SK-N-MC (cell line): Measurements from ENCODE around the gene OMA1.

Source experiments
- DNase-seq: peaks from one replicate; pipeline ENCODE4 v3.0.0-alpha.2; 2011; ENCODE audit warnings: low read depth, low spot score
- H3K27ac ChIP-seq: fragments of 200-600 bp; sonication (generic); 2 replicates; pipeline ENCODE4 v1.5.1; 2016; ENCODE audit warnings: mixed run types
- H3K36me3 ChIP-seq: fragments of 200-600 bp; sonication (generic); 2 replicates; pipeline ENCODE4 v1.6.1; 2017; ENCODE audit warnings: antibody characterized with exemption, low read length, mixed read lengths; ENCODE audit not compliant: insufficient read depth
- H3K4me3 ChIP-seq: fragments of 200-600 bp; sonication (generic); 2 replicates; pipeline ENCODE4 v1.5.1; 2016
- H3K9ac ChIP-seq: fragments of 200-600 bp; sonication (generic); 2 replicates; pipeline ENCODE4 v1.8.0; 2017; ENCODE audit warnings: mixed run types, mixed read lengths; ENCODE audit not compliant: insufficient read length
- H3K9me3 ChIP-seq: fragments of 200-600 bp; sonication (generic); 2 replicates; pipeline ENCODE4 v1.6.1; 2017; ENCODE audit warnings: low read depth, mild to moderate bottlenecking, antibody characterized with exemption, low read length, moderate library complexity, mixed read lengths
- EZH2 ChIP-seq: fragments of 200-600 bp; sonication (generic); IDR thresholded peaks from one replicate; pipeline ENCODE4 v1.6.1; 2017; ENCODE audit warnings: antibody characterized with exemption
- FOXP2 ChIP-seq: optimal IDR thresholded peaks from 2 replicates; pipeline ENCODE3; 2011; ENCODE audit warnings: mild to moderate bottlenecking, moderate library complexity; ENCODE audit not compliant: insufficient read depth; ENCODE audit errors: extremely low read length, control extremely low read depth
- POLR2AphosphoS5 ChIP-seq: IDR thresholded peaks from 2 replicates; pipeline ENCODE4 v1.6.1; 2012; ENCODE audit warnings: mild to moderate bottlenecking, low read depth, low read length, borderline replicate concordance

OMA1 gene

DNA sequence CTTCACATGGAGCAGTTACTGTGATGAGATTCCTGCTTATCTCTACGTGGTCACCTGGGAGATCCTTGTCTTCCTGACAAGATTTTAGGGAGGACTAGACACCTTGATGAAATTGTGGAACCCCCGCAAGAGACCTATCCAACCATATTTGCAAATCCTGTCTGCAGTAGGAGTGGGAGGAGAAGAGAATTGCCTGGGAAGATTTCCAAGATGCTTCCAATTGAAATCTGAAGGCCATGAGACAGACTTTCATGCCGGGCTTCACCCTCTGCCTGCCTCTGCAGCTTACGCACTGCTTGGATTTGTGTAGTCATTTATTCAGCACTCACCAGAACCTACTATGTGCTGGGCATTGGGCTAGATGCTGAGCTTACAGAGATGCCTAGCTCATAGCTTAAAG lies 106.6 kb downstream of the OMA1 start:
- no peak overlapping the region for H3K9ac ChIP-seq
- no peak for TF ChIP-seq EZH2
- no peak for TF ChIP-seq FOXP2
- no peak for TF ChIP-seq POLR2AphosphoS5
- no peaks in the 10 kb centered on the region for H3K36me3 ChIP-seq
- H3K27ac ChIP-seq, result no peak overlapping the region
- no peak overlapping the region for H3K4me3 ChIP-seq
- no peaks in the 10 kb centered on the region for H3K9me3 ChIP-seq
- DNase-seq, result no peak

DNA sequence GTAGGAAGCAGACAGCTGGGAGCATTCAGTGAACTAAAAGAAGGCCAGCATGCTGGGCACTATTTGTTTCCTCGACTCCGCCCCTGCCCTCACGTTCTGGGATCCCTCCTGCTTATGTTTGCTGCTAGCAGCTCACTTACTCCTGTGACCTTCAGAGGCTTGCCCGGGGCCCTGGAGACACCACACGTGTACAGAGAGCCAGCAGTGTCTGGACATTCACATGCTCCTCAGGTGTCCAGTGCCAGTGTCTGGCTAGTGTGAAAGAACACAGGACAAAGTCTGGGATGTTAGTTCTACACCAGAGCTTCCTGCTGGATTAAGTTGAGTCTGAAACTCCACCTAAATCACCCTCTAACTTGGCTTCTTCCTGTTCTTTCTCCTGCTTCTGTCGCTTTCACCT lies 108.1 kb downstream of the OMA1 start:
- Histone ChIP-seq H3K36me3 (no peaks in the 10 kb centered on the region), H3K9me3 (no peaks in the 10 kb centered on the region), H3K27ac (no peak overlapping the region), H3K9ac (no peak overlapping the region), H3K4me3 (no peak overlapping the region)
- TF ChIP-seq POLR2AphosphoS5 (no peak), EZH2 (no peak), FOXP2 (no peak)
- no peak for DNase-seq

DNA sequence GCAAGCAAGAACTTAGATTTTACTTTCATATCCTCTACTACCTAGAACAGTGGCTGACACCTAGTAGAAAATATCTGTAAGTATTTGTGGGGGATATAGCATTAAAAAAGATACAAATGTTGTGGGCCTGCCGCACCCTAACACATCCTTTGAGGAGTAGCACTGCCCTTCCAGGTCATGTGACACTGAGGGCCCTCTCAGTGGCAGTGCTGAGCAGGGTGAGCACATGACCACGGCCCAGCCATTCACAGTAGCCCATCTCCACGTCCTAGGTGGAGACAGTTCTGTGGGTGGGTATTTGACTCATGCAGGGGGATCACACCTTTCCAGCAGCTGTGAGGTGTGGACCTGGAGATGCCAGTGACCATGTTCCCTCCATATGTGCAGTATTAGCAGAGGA lies 108.9 kb downstream of the OMA1 start:
- no peak for TF ChIP-seq EZH2
- TF ChIP-seq POLR2AphosphoS5, result no peak
- TF ChIP-seq FOXP2, result no peak
- Histone ChIP-seq H3K9ac (no peak overlapping the region), H3K27ac (no peak overlapping the region), H3K4me3 (no peak overlapping the region), H3K9me3 (no peaks in the 10 kb centered on the region), H3K36me3 (no peaks in the 10 kb centered on the region)
- DNase-seq, result no peak

DNA sequence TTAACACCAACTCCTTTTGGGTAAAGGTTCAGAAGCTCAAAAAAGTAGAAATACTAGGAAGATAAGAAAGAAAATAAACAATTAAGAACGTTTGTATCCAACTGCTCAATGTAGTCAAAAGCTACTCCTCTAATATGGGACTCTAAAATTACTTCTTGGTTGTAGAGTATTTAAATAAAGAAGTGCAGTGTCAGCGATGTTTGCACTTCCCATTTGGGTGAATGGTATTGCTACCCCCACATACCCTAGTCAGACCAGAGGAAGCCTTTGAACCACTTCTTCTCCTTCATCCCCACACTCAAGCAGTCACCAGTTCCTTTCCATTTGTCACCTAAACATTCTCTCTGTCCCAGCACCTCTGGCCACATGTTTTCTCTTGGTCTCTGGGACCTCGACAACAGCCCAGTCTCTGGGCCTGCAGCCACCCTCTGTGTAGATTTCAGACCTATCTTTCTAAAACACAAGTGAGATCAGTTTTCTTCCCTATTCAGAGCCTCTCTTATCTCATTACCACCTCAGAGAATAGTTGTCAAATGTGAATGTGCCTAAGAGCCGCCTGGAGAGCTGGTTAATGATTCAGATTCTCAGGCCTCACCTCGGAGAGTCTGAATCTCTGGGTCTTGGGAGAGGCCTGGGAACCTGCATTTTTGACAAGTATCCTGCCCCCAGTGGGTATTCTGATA lies 109.8 kb downstream of the OMA1 start:
- H3K9me3 ChIP-seq, result no peaks in the 10 kb centered on the region
- H3K27ac ChIP-seq, result no peak overlapping the region
- no peak overlapping the region for H3K4me3 ChIP-seq
- H3K36me3 ChIP-seq, result no peaks in the 10 kb centered on the region
- no peak overlapping the region for H3K9ac ChIP-seq
- TF ChIP-seq FOXP2 (no peak), EZH2 (no peak), POLR2AphosphoS5 (no peak)
- DNase-seq, result no peak

DNA sequence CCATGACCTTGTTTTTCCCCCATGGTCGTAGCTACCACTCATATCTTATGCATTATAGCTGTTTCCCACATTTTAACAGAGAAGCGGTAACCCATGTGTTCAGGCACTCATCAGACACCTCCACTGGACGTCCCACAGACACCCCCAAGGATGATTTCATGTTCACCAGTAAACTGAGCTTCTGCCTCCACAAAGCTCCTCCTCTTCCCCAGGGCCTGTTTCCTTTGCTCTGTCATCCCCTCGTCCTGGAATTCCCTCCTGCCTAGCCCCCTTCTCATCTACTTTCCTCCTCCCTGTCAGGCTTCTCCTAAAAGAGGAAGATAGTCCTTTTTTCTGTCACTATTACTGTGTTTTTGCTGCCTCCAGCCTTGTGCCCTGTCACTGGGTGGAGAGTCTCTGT lies 111.2 kb downstream of the OMA1 start:
- H3K4me3 ChIP-seq, result no peak overlapping the region
- H3K9me3 ChIP-seq, result no peaks in the 10 kb centered on the region
- H3K27ac ChIP-seq, result no peak overlapping the region
- H3K9ac ChIP-seq, result no peak overlapping the region
- no peaks in the 10 kb centered on the region for H3K36me3 ChIP-seq
- TF ChIP-seq EZH2 (no peak), POLR2AphosphoS5 (no peak), FOXP2 (no peak)
- DNase-seq, result no peak

DNA sequence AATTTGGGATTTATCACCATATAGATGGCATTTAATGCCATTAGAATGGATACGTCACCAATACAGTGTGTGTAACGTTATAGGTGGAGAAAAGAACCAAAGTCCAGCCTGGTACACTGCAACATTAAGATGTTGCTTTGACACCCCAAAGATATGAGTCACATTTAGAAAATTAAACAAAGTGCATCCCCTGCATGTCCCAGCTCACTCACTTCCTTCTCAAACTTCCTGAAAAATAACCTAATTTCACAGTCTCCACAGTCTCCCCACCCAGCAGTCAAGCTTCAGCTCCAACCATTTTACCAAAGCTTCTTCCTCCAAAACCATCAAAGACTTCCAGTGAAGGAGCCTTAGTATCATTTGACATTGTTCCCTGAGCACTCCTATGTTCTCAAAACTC lies 111.9 kb downstream of the OMA1 start:
- no peak for DNase-seq
- Histone ChIP-seq H3K27ac (no peak overlapping the region), H3K4me3 (no peak overlapping the region), H3K36me3 (no peaks in the 10 kb centered on the region), H3K9ac (no peak overlapping the region), H3K9me3 (no peaks in the 10 kb centered on the region)
- TF ChIP-seq FOXP2, result no peak
- no peak for TF ChIP-seq EZH2
- TF ChIP-seq POLR2AphosphoS5, result no peak

DNA sequence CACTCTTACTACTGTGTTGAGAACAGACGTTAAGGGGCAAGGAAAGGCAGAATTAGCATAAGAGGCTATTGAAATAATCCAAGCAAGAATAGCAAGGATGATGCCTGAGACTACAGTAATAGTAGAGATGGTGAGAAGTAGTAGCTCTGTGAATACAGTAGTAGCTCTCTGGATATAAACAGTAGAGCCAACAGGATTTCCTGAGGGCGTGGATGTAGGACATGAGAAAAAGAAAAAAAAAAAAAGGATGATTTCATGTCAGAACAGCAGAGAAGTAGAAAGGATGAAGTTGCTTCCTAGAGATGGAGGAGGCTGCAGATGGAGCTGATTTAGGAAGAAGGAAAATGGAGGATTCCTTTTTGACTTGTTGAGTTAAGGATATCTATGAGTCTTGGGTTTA lies 112.3 kb downstream of the OMA1 start:
- TF ChIP-seq POLR2AphosphoS5, result no peak
- TF ChIP-seq EZH2, result no peak
- no peak for TF ChIP-seq FOXP2
- H3K36me3 ChIP-seq, result no peaks in the 10 kb centered on the region
- DNase-seq, result no peak
- H3K9me3 ChIP-seq, result no peaks in the 10 kb centered on the region
- H3K4me3 ChIP-seq, result no peak overlapping the region
- no peak overlapping the region for H3K27ac ChIP-seq
- H3K9ac ChIP-seq, result no peak overlapping the region

DNA sequence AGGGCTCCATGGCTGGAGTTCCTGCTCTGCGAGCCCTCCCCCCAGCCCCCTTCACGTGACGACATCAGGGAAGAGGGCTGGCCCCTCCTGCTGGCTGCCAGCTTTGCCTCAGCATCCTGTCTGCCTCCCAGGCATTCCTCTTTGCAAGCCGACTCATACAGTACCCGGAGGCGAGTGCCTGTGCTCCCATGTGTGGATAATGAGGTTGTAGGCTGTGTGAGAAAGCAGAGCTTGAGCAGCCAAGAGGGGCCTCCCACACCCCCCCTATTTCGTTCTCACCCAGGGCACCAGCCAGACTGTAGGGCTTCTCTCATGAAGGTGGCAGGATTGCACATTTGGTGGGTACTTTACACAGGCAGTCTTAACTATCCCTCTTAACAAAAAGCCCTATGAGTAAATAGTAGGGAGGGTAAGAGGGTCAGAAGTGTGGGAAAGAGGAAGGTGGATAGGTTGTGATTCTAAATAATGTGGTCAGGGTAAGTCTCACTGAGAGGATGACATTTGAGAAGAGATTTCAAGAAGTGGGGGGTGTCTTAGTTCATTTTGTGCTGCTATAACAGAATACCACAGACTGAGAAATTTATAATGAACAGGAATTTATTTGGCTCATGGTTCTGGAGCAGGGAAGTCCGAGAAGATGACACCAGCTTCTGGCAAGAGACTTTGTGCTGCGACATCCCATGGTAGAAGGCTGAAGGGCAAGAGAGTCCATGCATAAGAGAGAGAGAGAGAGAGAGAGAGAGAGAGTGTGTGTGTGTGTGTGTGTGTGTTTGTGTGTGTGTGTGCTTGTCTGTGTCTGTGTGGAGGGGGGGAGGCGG lies 113.5 kb downstream of the OMA1 start:
- DNase-seq, result peak; percentile 76

DNA sequence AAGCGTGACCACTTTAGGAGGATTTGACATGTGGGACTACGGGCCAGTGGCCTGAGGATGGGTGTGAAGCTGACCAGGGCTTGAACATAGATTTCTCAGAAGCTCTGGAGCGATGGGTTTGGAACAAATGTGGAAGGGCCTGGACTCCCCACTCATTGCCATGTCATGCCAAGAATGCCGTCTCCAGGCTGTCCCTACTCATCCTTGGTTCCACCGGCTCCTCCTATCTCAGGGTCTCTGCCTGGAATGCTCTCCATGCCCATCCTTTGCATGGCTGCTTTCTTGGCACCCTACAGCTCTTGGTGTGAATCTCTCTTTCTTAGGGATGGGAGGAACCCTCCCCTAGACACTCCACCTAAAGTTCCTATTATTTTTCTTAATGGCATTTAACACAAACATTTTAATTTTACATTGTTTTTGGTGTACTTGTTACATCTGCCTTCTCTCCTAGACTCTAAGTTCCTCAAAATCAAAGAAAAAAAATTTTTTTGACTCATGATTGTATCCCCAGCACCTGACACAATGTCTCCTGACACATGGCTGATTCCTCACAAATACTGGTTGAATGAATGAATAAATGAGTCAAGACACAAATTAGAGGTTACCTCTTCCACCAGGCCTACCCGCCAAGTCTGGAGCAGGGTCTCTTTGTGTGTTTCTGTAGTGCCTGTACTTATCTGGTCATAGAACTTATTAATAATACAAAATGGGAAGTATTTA lies 114.5 kb downstream of the OMA1 start:
- peak overlapping the region; percentile 55 for H3K4me3 ChIP-seq
- no peaks in the 10 kb centered on the region for H3K36me3 ChIP-seq
- TF ChIP-seq FOXP2, result no peak
- TF ChIP-seq POLR2AphosphoS5, result no peak
- no peak for TF ChIP-seq EZH2
- H3K9me3 ChIP-seq, result no peaks in the 10 kb centered on the region
- H3K27ac ChIP-seq, result no peak overlapping the region
- no peak overlapping the region for H3K9ac ChIP-seq
- DNase-seq, result no peak

More for the DNA sequence above, 113.5 kb downstream of the OMA1 start:
- Histone ChIP-seq H3K36me3 (no peaks in the 10 kb centered on the region), H3K4me3 (peak overlapping the region; percentile 55), H3K9ac (no peak overlapping the region), H3K27ac (peak overlapping the region; percentile 59), H3K9me3 (no peaks in the 10 kb centered on the region)
- TF ChIP-seq FOXP2 (peak; percentile 43), EZH2 (no peak), POLR2AphosphoS5 (no peak)
